GM21737 (cell line): ENCODE data around the gene XIRP2.

Experiments
- ATAC-seq: cut with Tn5 transposase; IDR thresholded peaks from one replicate; pipeline ENCODE4 v1.9.1; 2021; ENCODE audit warnings: mild to moderate bottlenecking, moderate library complexity; ENCODE audit not compliant: unreplicated experiment

The XIRP2 gene

GRCh38 chr2:167271932-167272331 is 383.7 kb downstream of the XIRP2 start:
- no peak for ATAC-seq

DNA sequence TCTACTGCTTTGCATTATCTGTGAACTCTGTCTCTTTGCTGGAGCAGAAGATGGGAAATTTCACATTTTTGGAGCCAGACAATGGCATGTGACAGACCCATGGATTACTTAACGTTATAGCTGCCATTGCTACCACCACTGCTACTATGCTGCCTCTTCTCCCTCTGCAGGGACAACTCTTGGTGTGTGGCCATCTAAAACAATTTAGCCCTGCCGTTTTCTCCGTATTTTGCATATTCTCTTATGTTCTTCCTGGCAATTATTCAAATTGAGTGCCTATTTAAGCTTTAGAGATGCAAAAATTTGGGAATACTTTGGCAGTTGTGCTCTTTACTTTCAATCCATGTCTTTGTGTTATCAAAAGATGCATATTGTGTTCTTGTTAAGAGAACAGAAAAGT is 386.8 kb downstream of the XIRP2 start:
- no peak for ATAC-seq

GRCh38 chr2:167279810-167280209 is 391.5 kb downstream of the XIRP2 start:
- ATAC-seq, result no peak

DNA sequence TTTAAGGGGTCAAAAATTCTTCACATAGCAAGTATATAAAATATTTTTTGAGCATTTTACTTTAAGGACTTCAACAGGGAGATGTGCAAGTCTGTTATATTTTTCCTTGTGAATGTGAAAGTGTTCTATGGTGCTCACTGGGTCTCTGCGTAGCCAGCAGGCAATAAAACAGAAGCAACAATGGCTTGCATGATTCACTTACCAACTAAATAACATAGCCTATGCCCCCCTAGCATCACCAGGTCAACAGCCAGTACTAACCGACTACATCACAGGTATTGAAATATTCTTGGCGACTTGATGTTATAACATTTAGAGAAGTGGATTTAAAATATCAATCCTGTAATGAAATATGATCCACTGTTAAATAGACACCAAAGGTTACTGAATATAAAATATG is 398.9 kb downstream of the XIRP2 start:
- ATAC-seq, result no peak

DNA sequence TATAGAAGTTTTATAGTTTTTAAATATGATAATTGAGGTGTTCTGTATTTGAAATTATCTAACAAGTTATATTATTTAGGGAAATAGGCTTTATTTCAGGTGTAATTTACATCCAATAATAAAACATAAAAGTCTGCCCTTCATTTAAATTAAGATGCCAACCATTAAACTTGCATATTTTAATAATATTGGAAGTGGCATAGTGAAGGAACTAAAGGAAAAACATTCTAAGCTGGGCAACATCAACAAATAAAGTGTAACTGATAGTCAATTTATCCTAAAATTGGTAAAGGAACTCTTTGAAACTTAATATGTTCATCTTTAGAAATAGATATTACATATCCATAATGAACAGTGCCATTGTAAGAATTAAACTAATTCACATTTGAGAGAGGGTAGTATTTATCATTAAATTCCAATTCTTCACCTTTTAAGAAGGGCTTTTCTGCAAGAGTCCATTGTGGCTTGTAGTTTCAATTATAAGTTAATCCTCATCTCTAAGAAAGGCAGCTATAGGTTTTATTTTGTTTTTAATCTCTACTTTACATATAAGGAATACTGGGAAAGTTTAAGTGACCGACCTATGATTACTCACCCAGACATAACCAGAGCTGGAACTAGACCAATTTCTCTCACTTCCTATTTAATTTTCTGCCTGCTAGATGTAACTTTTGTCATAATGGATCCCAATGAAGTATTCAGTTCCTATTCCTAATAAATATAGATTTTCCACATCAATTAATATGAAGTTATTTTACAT is 401.6 kb downstream of the XIRP2 start:
- no peak for ATAC-seq

GRCh38 chr2:167292430-167293171 is 404.3 kb downstream of the XIRP2 start, which contains the start of gene B3GALT1:
TSS of gene B3GALT1 (plus strand) at chr2:167293001.
- ATAC-seq, result peak; percentile 100

- ATAC-seq, result peak; percentile 15
Measured at GRCh38 chr2:167293172-167293781, 405.0 kb downstream of the XIRP2 start.

- no peak for ATAC-seq
Measured at GRCh38 chr2:167293943-167294775, 405.9 kb downstream of the XIRP2 start.

DNA sequence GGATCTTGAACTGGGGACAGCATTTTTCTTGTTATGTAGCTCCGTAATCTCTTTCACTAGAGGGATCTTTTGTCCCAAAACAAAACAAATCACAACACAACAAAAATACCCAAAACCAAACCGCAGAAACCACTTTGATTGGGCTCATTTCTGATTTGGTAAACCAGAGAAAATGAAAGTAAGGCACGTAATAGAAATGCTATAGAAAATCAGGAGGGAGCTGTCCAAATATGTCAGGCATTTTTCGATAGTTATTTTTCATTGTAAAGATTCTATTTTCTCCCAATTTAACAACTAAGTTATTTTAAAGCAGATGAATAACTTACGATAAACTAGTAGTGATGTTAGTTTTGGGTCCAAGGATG is 406.5 kb downstream of the XIRP2 start:
- ATAC-seq, result no peak

GRCh38 chr2:167297292-167297691 is 409.0 kb downstream of the XIRP2 start:
- ATAC-seq, result no peak

DNA sequence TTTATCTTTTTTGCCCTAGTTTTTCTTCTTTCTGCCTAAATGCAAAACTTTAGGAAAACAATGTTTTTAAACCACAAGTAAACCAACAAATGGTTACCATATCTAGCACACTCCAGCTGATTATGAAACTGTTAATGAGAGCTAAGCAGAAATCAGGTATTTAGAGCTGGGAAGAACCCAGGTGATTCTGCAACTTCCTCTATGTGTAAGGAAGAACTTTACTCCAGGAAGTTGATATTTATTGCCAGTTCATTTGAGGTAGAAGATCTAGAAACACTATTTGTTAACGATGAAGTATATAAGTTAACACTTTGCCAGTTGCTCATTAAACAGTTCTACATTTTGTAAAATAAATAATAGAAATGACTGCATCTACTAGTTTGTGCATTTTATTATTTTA is 409.7 kb downstream of the XIRP2 start:
- no peak for ATAC-seq
